Measurements from ENCODE around the gene ARHGEF5. TPM values are rescaled to one million over a fixed set of nuclear protein-coding genes. Genes with fewer than 3 reads are reported as not detected.
"Not testable (repeated sequence)": the region's sequence is repeated elsewhere in the genome, so short reads cannot be mapped to it uniquely, and the experiment has no call there.

Gene ARHGEF5
- 44.2 TPM for total RNA-seq (2021; ENCODE audit: unreplicated experiment)
- polyA plus RNA-seq (2012), result 34.1 and 35.2 TPM in 2 replicates
- Bru-seq, nascent RNA, result percentile 73 among the genes with signal in this experiment
- BruChase-seq, experiment 1, labeled RNA remaining after a 6-hour chase, result percentile 86 among the genes with signal in this experiment
- BruChase-seq, experiment 2, labeled RNA remaining after a 2-hour chase, result percentile 83 among the genes with signal in this experiment
- long read RNA-seq, partial matches to known transcripts, result 8 of 16 reads
- long read RNA-seq, other reads (novel, unspliced or antisense), result 8 of 16 reads

DNA sequence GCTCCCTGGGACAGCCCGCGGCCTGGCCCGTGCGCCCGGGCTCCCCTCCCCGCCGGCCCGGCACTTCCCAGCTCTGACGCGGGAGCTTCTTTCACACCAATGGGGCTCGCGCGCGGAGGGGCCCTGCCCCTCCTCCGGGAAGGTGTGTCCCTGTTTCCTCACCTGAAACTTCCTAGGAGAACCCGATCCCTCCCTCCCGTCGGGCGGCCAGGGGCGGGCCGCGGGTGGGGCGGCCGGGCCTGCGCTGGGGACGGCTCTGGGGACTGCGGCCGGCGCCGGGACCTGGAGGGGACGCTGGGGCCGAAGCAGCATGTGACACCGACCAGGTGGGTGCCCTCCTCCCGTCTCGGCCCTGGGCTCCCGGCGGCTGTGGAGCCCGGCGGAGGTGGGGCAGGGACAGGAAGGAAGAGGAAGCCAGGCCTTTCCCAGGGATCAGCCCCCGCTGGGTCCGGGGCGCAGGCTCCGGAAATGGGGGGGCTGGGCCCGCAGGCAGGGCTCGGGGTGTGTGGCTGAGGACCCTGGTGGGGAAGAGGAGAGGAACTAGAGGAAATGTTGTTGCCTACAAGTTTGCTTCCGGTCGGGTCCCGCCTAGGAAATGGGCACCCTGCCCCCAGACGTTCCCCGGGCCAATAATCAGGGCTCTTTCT, at the start of gene ARHGEF5:
Gene ARHGEF5 (plus strand): TSS at position 227 of the 647 bp plus-strand sequence. CDS start 7,268 bp downstream, outside the sequence.
- POLR2A ChIA-PET; H3K79me2 ChIP-seq (ENCODE audit: insufficient read depth, low read length); intact Hi-C loops (cut with micrococcal nuclease); H3K9me3 ChIP-seq (ENCODE audit: control insufficient read depth in 1 of 2, insufficient read depth in 1 of 2, low read depth in 1 of 2, low read length in 2 of 2); BruUV-seq (replicated peaks); H3K27ac ChIP-seq (ENCODE audit: low read depth, low read length); CTCF ChIA-PET; DNase-seq (ENCODE audit: low read depth, low spot score); RAD21 ChIA-PET (ENCODE audit: low non-redundant PET in 1 of 2, low total read pairs in 2 of 2, uncharacterized antibody in 2 of 2, unreplicated experiment in 2 of 2); H4K20me1 ChIP-seq (ENCODE audit: insufficient read depth); H3K9me2 ChIP-seq (ENCODE audit: insufficient read depth); H3K27me3 ChIP-seq (ENCODE audit: insufficient read depth, low read length); H2AFZ ChIP-seq (ENCODE audit: low read depth, low read length, poor library complexity, severe bottlenecking); H3K36me3 ChIP-seq (ENCODE audit: control insufficient read depth in 1 of 2, insufficient read depth in 2 of 2, low read length in 2 of 2): not testable (repeated sequence)
- peak within 1 kb of the TSS; percentile 35 to 40; a peak in 3 of 4 replicates for H3K4me3 ChIP-seq (replicated peaks in 1 of 2; ENCODE audit: low read depth in 1 of 2, low read length in 2 of 2)
- peak within 1 kb of the TSS; percentile 32; the same call in 1 of the 2 replicates for H3K9ac ChIP-seq (ENCODE audit: low read length)
- H3K4me1 ChIP-seq (ENCODE audit: control insufficient read depth in 1 of 2, insufficient read depth in 2 of 2, low read length in 2 of 2), result peaks cover 9 to 18% of the 10 kb centered on the region in 2 experiments
- peak; percentile 89 for ATAC-seq
- H3K4me2 ChIP-seq (ENCODE audit: low read length), result peak within 1 kb of the TSS; percentile 50

DNA sequence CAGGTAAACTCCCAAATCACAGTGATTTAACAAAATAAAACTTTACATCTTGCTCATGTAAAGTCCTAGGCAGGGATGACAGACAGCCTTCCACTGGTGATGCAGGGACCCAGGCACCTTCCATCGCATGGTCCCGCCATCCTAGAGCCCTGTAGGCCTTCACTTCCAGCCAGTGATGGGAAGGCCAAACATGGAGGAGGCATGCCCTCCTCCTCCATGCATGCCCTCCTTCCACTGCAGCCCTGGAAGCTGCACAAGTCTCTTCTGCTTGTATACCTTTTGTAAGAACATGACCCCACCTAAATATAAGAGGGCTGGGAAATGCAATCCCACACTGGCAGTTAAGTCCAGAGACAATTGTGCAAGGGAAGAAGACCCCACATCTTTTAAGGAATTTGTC, 45.5 kb upstream of the ARHGEF5 start:
- H3K27me3 ChIP-seq (ENCODE audit: insufficient read depth, low read length); H3K36me3 ChIP-seq (ENCODE audit: control insufficient read depth in 1 of 2, insufficient read depth in 2 of 2, low read length in 2 of 2); H3K4me1 ChIP-seq (ENCODE audit: control insufficient read depth in 1 of 2, insufficient read depth in 2 of 2, low read length in 2 of 2); BruUV-seq (replicated peaks); H3K9me3 ChIP-seq (ENCODE audit: control insufficient read depth in 1 of 2, insufficient read depth in 1 of 2, low read depth in 1 of 2, low read length in 2 of 2); POLR2A ChIA-PET; CTCF ChIA-PET; H3K4me2 ChIP-seq (ENCODE audit: low read length); H3K27ac ChIP-seq (ENCODE audit: low read depth, low read length); H3K9ac ChIP-seq (ENCODE audit: low read length); H4K20me1 ChIP-seq (ENCODE audit: insufficient read depth); RAD21 ChIA-PET (ENCODE audit: low non-redundant PET in 1 of 2, low total read pairs in 2 of 2, uncharacterized antibody in 2 of 2, unreplicated experiment in 2 of 2); DNase-seq (ENCODE audit: low read depth, low spot score); H3K9me2 ChIP-seq (ENCODE audit: insufficient read depth); ATAC-seq; H2AFZ ChIP-seq (ENCODE audit: low read depth, low read length, poor library complexity, severe bottlenecking); intact Hi-C loops (cut with micrococcal nuclease); H3K79me2 ChIP-seq (ENCODE audit: insufficient read depth, low read length); H3K4me3 ChIP-seq (replicated peaks in 1 of 2; ENCODE audit: low read depth in 1 of 2, low read length in 2 of 2): not testable (repeated sequence)

DNA sequence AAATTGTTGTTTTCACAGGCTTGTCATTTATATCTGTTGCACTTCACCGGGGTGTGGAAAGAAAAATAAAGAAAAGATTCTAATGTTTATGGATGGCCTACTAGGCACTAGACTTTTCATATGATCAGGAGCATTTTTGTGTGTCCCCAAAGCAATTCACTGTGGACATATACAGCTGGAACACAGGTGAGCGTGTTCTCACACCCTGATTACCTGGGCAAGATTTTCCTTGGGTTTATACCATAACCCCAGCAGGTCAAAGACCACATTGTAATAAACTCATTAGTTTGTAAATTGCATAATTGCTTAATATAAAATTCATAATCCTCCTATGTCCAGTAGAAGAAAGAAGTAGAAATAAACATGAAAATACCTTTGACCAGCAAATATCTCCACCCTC, 44.0 kb upstream of the ARHGEF5 start:
- H3K79me2 ChIP-seq (ENCODE audit: insufficient read depth, low read length); H3K4me1 ChIP-seq (ENCODE audit: control insufficient read depth in 1 of 2, insufficient read depth in 2 of 2, low read length in 2 of 2); H3K9ac ChIP-seq (ENCODE audit: low read length); BruUV-seq (replicated peaks); H2AFZ ChIP-seq (ENCODE audit: low read depth, low read length, poor library complexity, severe bottlenecking); intact Hi-C loops (cut with micrococcal nuclease); H3K27ac ChIP-seq (ENCODE audit: low read depth, low read length); H3K27me3 ChIP-seq (ENCODE audit: insufficient read depth, low read length); RAD21 ChIA-PET (ENCODE audit: low non-redundant PET in 1 of 2, low total read pairs in 2 of 2, uncharacterized antibody in 2 of 2, unreplicated experiment in 2 of 2); H3K4me3 ChIP-seq (replicated peaks in 1 of 2; ENCODE audit: low read depth in 1 of 2, low read length in 2 of 2); POLR2A ChIA-PET; H3K9me2 ChIP-seq (ENCODE audit: insufficient read depth); H3K36me3 ChIP-seq (ENCODE audit: control insufficient read depth in 1 of 2, insufficient read depth in 2 of 2, low read length in 2 of 2); H4K20me1 ChIP-seq (ENCODE audit: insufficient read depth); CTCF ChIA-PET; ATAC-seq; H3K4me2 ChIP-seq (ENCODE audit: low read length); H3K9me3 ChIP-seq (ENCODE audit: control insufficient read depth in 1 of 2, insufficient read depth in 1 of 2, low read depth in 1 of 2, low read length in 2 of 2); DNase-seq (ENCODE audit: low read depth, low spot score): not testable (repeated sequence)

DNA sequence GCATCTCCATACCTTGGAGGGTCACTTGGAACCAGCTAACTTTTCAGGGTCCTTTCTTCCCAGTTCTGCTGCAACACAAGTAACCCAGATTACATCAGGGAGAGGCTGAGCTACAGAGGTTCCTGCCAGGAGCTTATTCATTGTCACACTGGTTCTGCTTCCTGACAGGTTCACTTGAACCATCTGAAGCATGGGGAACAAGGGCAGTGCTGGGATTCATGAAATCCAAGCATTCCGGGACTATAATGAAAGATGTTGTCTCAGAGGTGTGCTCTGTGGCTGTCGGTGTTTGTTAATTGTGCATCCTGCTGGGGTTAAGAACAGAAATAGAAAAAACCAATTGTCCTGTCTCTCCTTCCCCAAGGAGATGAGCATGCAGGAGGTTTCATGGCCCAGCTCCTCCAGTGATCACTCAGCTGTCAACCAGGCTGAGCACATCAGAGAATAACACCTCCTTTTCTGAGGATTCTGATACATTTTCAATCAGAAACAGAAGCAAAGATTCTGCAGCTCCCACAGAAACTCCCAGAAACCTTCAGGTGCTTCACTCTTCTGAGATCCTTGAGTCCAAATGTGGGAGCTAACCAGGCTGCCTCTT, 43.2 kb upstream of the ARHGEF5 start, which contains the start of gene OR2A1:
Gene OR2A1 (plus strand): TSS at position 548 of the 598 bp plus-strand sequence. CDS start 5,706 bp downstream, outside the sequence.
- H2AFZ ChIP-seq (ENCODE audit: low read depth, low read length, poor library complexity, severe bottlenecking); H3K27me3 ChIP-seq (ENCODE audit: insufficient read depth, low read length); RAD21 ChIA-PET (ENCODE audit: low non-redundant PET in 1 of 2, low total read pairs in 2 of 2, uncharacterized antibody in 2 of 2, unreplicated experiment in 2 of 2); H3K9me2 ChIP-seq (ENCODE audit: insufficient read depth); intact Hi-C loops (cut with micrococcal nuclease); H3K4me1 ChIP-seq (ENCODE audit: control insufficient read depth in 1 of 2, insufficient read depth in 2 of 2, low read length in 2 of 2); POLR2A ChIA-PET; H3K9me3 ChIP-seq (ENCODE audit: control insufficient read depth in 1 of 2, insufficient read depth in 1 of 2, low read depth in 1 of 2, low read length in 2 of 2); H3K79me2 ChIP-seq (ENCODE audit: insufficient read depth, low read length); H3K36me3 ChIP-seq (ENCODE audit: control insufficient read depth in 1 of 2, insufficient read depth in 2 of 2, low read length in 2 of 2); H3K4me2 ChIP-seq (ENCODE audit: low read length); ATAC-seq; H3K27ac ChIP-seq (ENCODE audit: low read depth, low read length); CTCF ChIA-PET; BruUV-seq (replicated peaks); H3K4me3 ChIP-seq (replicated peaks in 1 of 2; ENCODE audit: low read depth in 1 of 2, low read length in 2 of 2); H4K20me1 ChIP-seq (ENCODE audit: insufficient read depth); H3K9ac ChIP-seq (ENCODE audit: low read length); DNase-seq (ENCODE audit: low read depth, low spot score): not testable (repeated sequence)

Data from HCT116 (cell line).